Measurements from ENCODE around the gene RANBP3L.

The RANBP3L gene

GRCh38 chr5:36273809-36274526, 27.7 kb downstream of the RANBP3L start:
- TF ChIP-seq, protein P1, sequence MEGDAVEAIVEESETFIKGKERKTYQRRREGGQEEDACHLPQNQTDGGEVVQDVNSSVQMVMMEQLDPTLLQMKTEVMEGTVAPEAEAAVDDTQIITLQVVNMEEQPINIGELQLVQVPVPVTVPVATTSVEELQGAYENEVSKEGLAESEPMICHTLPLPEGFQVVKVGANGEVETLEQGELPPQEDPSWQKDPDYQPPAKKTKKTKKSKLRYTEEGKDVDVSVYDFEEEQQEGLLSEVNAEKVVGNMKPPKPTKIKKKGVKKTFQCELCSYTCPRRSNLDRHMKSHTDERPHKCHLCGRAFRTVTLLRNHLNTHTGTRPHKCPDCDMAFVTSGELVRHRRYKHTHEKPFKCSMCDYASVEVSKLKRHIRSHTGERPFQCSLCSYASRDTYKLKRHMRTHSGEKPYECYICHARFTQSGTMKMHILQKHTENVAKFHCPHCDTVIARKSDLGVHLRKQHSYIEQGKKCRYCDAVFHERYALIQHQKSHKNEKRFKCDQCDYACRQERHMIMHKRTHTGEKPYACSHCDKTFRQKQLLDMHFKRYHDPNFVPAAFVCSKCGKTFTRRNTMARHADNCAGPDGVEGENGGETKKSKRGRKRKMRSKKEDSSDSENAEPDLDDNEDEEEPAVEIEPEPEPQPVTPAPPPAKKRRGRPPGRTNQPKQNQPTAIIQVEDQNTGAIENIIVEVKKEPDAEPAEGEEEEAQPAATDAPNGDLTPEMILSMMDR (conservative IDR thresholded peaks at IDR 0.05; ENCODE audit: low read depth): no peak
- CTCF ChIA-PET: no interaction called here
- H3K27ac ChIP-seq: no peak overlapping the region
- POLR2A ChIA-PET (ENCODE audit: low non-redundant PET): no interaction called here
- no peak for DNase-seq (ENCODE audit: low spot score)

DNA sequence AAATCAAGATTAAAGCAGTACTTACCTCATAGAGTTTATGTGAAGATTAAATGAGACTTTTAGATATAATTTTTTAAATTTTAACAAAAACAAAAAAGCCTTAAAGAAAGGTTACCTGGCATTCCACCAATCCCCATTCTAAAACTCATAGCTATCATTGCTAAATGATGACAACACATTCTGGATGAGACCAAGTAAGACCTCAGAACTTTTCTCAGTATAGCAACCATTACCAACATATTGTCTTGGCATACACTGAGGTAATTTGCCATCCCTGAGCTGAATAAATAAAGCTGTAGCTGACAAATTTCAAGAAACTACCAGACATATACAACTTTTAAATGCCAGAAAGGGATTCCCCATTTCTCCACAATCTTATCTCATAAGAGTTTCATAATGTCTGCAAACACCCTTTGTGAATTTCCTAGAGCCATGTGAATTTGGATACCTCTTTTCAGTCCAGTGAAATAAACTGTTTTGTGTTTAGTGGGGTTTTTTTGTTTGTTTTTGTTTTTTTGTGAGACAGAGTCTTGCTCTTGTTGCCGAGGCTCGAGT, 29.5 kb downstream of the RANBP3L start:
- no peak overlapping the region for H3K27ac ChIP-seq
- TF ChIP-seq, protein P1 (conservative IDR thresholded peaks at IDR 0.05; ENCODE audit: low read depth): no peak
- CTCF ChIA-PET: interaction anchor here (0.6 to 0.7 kb wide), 2 partner anchors 62 to 135 kb away, joined by 3 to 4 read pairs; no protein-coding TSS in a partner anchor
- no peak for DNase-seq (ENCODE audit: low spot score)
- POLR2A ChIA-PET (ENCODE audit: low non-redundant PET): no interaction called here

GRCh38 chr5:36270876-36271575, 30.7 kb downstream of the RANBP3L start:
- TF ChIP-seq, protein P1 (conservative IDR thresholded peaks at IDR 0.05; ENCODE audit: low read depth): no peak
- DNase-seq (ENCODE audit: low spot score): no peak
- POLR2A ChIA-PET (ENCODE audit: low non-redundant PET): no interaction called here
- CTCF ChIA-PET: interaction anchor here (0.6 kb wide), 1 partner anchor 34 kb away, joined by 3 read pairs; no protein-coding TSS in a partner anchor
- H3K27ac ChIP-seq: no peak overlapping the region

GRCh38 chr5:36270175-36270574, 31.5 kb downstream of the RANBP3L start:
- POLR2A ChIA-PET (ENCODE audit: low non-redundant PET): no interaction called here

DNA sequence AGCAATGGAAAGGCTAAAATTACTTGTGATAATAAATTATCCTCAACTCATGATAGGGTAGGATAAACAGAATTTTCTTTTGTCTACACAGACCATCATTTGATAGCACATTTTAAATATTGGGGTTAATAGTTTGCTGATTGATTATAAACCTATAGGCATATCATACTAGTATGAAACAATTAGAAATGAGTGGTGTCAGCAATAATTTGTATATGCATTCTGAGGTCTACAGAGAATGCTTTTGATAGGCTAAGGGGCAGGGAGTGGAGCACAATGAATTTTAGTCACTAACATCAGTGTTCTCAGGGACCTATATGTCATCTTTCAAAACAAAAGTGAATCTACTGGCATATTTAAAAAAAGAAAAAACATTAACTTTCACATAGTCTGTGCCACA, 32.2 kb downstream of the RANBP3L start:
- DNase-seq (ENCODE audit: low spot score): no peak
- ChIA-PET POLR2A (ENCODE audit: low non-redundant PET) (no interaction called here), CTCF (no interaction called here)
- no peak overlapping the region for H3K27ac ChIP-seq
- TF ChIP-seq, protein P1 (conservative IDR thresholded peaks at IDR 0.05; ENCODE audit: low read depth): no peak

More at GRCh38 chr5:36270175-36270574, 31.5 kb downstream of the RANBP3L start:
- TF ChIP-seq, protein P1 (conservative IDR thresholded peaks at IDR 0.05; ENCODE audit: low read depth): no peak
- no peak overlapping the region for H3K27ac ChIP-seq
- CTCF ChIA-PET: no interaction called here
- no peak for DNase-seq (ENCODE audit: low spot score)

DNA sequence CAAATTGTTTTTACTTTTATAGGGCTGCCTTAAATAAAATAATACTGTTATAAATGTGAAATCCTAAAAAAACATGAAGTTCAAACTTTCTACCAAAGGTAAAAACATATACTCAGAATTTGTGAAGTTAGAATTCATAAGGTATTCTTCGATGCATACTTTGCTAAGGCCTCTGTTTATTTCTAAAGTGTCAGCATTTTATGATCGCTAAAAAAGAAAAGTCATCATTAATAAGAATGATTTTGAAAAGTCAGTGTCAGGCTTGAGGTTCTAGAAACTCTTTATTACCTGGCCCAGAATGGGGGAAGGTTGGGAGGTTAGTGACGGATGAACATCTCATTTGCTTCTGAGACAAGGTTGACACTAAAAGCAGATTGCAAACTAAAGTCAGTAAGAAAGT, 33.8 kb downstream of the RANBP3L start:
- POLR2A ChIA-PET (ENCODE audit: low non-redundant PET): no interaction called here
- DNase-seq (ENCODE audit: low spot score): no peak
- no peak overlapping the region for H3K27ac ChIP-seq
- CTCF ChIA-PET: no interaction called here
- TF ChIP-seq, protein P1 (conservative IDR thresholded peaks at IDR 0.05; ENCODE audit: low read depth): no peak

All from RWPE1 (cell line).